ENCODE data around the gene SSU72.
"Not testable (repeated sequence)": the region's sequence is repeated elsewhere in the genome, so short reads cannot be mapped to it uniquely, and the experiment has no call there.

DNA sequence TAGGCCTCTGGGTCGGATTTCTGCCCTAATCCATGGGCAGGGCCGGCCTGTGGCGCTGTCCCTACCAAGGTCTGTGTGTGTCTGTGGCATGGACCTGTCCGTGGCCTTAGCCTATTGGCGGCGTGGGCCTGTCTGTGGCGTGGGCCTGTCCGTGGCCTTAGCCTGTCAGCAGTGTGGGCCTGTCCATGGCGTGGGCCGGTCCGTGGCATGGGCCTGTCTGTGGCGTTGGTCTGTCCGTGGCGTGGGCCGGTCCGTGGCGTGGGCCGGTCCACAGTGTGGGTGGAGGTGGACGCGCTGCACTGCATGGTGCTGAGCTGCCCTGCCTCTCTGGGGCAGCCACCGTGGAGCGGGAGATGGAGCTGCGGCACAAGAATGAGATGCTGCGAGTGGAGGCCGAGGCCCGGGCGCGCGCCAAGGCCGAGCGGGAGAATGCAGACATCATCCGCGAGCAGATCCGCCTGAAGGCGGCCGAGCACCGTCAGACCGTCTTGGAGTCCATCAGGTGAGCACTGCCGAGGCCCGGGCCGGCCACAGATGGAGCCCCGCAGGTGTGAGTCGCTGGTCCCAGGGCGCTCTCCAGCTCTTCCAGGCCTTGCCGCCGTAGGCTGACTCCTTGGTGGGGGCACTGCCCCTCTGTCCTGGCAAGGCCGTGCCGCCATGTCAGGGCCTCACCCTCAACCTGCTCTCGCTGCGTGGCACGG is 54.7 kb downstream of the SSU72 start:
- TF ChIP-seq, protein P1, sequence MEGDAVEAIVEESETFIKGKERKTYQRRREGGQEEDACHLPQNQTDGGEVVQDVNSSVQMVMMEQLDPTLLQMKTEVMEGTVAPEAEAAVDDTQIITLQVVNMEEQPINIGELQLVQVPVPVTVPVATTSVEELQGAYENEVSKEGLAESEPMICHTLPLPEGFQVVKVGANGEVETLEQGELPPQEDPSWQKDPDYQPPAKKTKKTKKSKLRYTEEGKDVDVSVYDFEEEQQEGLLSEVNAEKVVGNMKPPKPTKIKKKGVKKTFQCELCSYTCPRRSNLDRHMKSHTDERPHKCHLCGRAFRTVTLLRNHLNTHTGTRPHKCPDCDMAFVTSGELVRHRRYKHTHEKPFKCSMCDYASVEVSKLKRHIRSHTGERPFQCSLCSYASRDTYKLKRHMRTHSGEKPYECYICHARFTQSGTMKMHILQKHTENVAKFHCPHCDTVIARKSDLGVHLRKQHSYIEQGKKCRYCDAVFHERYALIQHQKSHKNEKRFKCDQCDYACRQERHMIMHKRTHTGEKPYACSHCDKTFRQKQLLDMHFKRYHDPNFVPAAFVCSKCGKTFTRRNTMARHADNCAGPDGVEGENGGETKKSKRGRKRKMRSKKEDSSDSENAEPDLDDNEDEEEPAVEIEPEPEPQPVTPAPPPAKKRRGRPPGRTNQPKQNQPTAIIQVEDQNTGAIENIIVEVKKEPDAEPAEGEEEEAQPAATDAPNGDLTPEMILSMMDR (IDR thresholded peaks at IDR 0.05), result not testable (repeated sequence)
- TF ChIP-seq, protein P2, sequence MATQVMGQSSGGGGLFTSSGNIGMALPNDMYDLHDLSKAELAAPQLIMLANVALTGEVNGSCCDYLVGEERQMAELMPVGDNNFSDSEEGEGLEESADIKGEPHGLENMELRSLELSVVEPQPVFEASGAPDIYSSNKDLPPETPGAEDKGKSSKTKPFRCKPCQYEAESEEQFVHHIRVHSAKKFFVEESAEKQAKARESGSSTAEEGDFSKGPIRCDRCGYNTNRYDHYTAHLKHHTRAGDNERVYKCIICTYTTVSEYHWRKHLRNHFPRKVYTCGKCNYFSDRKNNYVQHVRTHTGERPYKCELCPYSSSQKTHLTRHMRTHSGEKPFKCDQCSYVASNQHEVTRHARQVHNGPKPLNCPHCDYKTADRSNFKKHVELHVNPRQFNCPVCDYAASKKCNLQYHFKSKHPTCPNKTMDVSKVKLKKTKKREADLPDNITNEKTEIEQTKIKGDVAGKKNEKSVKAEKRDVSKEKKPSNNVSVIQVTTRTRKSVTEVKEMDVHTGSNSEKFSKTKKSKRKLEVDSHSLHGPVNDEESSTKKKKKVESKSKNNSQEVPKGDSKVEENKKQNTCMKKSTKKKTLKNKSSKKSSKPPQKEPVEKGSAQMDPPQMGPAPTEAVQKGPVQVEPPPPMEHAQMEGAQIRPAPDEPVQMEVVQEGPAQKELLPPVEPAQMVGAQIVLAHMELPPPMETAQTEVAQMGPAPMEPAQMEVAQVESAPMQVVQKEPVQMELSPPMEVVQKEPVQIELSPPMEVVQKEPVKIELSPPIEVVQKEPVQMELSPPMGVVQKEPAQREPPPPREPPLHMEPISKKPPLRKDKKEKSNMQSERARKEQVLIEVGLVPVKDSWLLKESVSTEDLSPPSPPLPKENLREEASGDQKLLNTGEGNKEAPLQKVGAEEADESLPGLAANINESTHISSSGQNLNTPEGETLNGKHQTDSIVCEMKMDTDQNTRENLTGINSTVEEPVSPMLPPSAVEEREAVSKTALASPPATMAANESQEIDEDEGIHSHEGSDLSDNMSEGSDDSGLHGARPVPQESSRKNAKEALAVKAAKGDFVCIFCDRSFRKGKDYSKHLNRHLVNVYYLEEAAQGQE (IDR thresholded peaks at IDR 0.05; ENCODE audit: low read depth, low read length), result not testable (repeated sequence)
- not testable (repeated sequence) for TF ChIP-seq JUND (IDR thresholded peaks at IDR 0.05); TEAD4 (IDR thresholded peaks at IDR 0.05; ENCODE audit: borderline replicate concordance, insufficient read depth); ELF1 (IDR thresholded peaks at IDR 0.05)

Measured in SK-N-SH (cell line).